T follicular helper cell (primary cell): Measurements from ENCODE around the gene IER5.
A peak's percentile ranks its signal among the peaks of the same experiment; 100 is the strongest.
"Not testable (repeated sequence)": the region's sequence is repeated elsewhere in the genome, so short reads cannot be mapped to it uniquely, and the experiment has no call there.

ENCODE experiments used
- DNase-seq: peaks from one replicate; pipeline ENCODE4 v3.0.0-alpha.2; 2020; ENCODE audit warnings: low read depth
- total RNA-seq, 2 experiments: gene quantifications; one replicate each; lab custom pipeline; 2026; lab: John Stamatoyannopoulos, UW

The IER5 gene
- total RNA-seq: 96.2 to 154 reads per million in 2 experiments

DNA sequence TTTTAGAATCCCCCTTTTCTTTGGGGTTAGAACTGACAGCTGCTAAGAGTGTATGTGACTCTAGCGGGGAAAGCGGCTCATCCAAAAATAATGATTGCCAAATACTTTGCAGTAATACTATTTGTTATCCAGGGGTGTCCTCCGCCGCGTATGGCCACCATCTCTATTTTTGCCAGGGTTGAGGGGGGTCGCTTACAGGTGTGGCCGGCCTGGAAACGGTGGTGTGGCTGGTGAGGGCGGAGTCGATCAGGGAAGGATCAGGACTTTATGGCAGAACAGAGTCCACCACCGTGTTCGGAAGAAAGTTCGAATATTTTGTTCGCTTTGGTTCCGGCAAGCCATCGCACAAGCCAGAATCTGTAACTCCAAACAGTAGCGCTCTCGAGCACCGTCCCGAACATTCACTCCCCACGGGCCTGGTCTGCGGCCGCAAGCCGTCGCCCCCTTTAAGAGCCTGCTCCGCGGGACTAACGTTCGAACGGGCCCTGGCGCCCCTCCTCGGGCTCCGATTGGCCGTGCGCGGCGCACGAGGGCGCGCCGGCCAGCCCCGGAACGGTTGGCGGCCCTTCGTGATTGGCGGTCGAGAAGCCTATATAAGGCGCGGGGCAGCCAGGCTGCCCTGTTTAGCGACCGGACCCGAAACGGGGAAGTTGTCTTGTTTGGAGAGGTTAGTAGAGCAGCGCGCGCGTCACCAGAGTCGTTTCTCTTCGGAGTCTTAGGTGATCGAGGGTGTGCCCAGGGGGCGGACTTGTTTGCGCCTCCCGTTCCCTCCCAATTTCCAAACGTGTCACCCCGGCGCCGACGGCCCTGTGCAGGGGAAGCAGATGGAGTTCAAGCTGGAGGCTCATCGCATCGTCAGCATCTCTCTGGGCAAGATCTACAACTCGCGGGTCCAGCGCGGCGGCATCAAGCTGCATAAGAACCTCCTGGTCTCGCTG lies at the start of gene IER5:
Gene IER5, plus strand, starts transcription at position 622 of the 938 bp plus-strand sequence. Its CDS starts 203 bp downstream, at position 825.
- peak; percentile 90 for DNase-seq

DNA sequence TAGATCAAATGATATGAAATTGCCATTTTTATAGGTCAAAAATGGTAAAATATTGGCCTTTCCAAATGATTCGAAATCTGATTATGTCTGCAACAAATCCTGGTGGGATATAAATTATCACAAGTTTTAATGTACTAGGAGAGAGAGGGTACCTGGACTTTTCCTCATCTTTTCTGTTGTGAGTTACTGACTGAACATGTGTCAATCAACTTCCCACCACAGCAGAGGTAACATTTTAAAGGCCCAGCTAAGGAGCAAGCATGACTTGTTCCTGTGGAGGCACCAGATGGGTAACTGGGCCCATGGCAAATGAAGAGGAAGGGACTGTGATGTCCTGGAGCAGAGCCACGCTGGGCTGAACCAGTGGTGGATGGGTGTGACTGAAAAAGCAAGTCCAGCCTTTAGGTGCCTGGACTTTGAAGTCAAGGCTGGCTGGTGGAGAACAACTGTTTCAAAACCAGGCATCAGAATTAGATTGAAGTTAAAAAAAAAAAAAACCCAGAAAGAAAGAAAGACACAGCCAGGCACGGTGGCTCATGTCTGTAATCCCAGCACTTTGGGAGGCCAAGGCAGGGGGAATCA lies 48.1 kb upstream of the IER5 start:
- DNase-seq: no peak

- no peak for DNase-seq
These were observed 45.2 kb upstream of the IER5 start for GRCh38 chr1:181043025-181043888.

GRCh38 chr1:181044449-181044966 lies 44.0 kb upstream of the IER5 start:
- no peak for DNase-seq

DNA sequence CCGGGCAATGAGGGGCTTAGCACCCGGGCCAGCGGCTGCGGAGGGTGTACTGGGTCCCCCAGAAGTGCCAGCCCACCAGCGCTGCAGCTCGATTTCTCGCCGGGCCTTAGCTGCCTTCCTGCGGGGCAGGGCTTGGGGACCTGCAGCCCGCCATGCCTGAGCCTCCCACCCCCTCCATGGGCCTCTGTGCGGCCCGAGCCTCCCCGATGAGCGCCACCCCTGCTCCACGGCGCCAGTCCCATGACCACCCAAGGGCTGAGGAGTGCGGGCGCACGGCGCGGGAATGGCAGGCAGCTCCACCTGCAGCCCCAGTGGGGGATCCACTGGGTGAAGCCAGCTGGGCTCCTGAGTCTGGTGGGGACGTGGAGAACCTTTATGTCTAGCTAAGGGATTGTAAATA lies 42.6 kb upstream of the IER5 start:
- not testable (repeated sequence) for DNase-seq

DNA sequence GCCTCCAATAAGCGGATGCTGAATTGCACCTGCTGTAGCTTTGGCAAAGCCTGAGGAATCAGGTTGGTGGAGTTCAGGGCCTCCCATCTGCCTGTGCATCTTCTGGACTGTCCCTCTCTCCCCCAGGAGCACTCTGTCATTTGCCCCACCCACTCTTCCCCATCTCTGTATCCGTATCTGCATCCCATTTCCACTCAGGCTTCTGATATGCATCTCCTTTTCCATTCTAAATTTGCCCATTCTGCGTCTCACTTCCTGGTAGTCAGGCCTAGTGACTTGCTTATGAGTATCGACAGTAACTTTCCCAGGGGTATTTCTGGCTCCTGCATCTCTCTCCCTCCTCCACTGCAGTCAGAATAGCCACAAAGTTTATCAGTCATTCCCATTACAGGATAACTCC lies 39.1 kb upstream of the IER5 start:
- DNase-seq: no peak

DNA sequence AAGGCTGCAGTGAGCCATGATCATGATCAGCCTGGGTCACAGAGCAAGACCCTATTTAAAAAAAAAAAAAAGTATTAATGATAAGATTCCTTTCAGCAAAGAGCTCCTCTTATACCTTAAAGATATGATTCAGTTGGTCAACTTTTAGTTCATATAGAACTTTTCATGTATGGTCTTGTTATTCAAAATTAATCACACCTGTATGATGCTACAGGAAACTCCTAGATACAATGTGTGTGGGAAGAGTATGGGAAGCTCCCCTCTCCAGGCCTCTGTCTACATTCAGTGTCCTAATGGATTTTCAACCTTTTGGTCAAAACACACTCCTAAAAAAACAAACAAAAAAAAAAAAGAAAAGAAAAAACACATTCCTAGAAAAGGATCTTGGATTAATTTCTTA lies 37.6 kb upstream of the IER5 start:
- no peak for DNase-seq

- no peak for DNase-seq
These were observed 31.9 kb upstream of the IER5 start for GRCh38 chr1:181056560-181056959.

DNA sequence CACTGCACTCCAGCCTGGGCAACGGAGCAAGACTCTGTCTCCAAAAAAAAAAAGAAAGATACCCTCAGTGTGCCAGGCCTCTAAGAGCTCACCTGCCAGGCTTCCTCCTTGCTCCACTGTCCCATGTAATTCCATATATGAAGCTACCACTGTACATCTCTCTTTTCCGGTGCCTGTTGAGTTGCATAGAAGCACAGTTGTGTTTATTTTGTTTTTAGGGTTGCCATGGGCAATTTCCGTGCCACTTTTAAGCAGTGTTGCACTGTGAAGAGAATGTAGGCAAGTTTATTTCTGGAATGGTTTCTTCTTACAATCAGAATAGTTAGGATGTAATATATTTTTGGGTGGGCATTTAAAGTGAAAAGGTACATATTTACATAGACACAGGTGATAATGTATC lies 31.4 kb upstream of the IER5 start:
- DNase-seq: no peak

GRCh38 chr1:181059435-181059834 lies 29.1 kb upstream of the IER5 start:
- no peak for DNase-seq

DNA sequence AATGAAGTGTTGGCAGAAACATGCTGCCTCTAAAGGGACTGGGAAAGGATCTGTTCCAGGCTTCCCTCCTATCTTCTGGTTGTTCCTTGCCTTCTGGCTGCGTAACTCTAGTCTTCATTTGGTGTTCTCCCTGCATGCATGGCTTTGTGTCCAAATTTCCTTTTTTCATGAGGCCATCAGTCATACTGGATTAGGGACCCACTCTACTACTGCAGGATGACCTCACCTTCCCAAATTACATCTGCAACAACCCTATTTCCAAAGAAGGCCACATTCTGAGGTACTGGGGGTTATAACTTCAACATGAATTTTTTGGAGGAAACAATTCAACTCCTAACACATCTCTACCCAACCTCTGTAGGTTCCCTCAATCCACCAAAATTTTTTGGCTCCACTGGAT lies 28.4 kb upstream of the IER5 start:
- no peak for DNase-seq

DNA sequence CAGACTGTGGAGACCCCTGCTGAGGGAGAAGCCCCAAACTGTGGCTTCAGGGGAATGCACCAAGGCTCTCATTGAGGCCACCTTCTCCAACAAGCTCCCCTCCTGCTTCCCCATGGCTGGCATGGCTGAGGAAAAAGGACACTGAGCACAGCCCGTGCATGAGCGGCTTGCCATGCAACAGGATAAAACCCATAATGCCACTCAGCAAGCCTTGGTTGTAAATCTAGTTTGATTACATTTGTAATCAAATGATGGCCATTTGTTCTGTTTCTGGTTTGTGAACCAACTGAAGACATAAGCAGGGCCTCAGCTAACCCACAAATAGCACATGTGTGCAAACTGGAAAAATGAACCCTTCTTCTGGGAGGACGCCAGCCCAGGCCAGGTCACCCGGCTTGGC lies 27.6 kb upstream of the IER5 start:
- not testable (repeated sequence) for DNase-seq

- no peak for DNase-seq
These were observed 27.0 kb upstream of the IER5 start for GRCh38 chr1:181061487-181061886.

DNA sequence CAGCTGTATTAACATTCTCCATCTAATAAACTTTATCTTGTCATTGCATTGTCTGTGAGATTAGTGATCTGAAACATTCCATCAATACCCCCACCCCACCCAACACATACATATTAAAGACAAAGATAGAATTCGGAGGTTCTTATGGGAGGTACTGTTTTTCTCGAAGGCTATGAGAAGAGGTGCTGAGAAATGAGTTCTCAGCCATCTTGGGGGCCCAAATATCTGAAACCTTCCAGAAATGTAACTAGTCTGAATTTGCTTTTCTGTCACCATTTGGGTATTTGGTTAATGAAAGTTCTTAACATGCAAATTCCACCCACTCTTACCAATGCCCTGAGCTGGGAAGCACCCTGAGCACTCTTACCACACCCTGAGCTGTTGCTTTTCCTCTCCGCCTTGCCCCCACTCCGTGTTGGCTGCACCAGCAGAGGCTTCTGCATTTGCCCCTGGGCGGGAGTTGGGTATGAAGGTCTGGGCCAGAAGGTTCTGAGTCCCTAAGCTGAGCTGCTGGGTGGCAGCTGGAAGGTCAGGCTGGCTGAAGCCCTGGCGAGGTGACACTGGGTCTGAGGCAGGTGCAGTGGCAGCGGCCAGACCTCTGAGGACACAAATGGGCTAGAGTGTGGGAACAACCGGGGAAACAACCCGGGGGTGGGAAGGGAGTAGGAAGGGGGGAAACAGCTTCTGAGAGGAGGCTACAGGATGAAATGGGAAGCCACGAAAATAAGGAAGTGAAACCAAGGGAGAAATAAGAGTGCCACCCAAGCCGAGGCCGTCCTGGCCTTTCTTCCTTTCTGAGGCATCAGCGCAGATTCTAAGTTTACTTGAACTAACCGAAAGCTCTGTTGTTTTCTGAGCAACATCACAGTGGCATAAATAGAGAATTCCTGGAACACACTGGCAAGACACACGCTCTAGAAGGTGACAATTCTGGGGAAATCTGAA lies 26.3 kb upstream of the IER5 start:
- DNase-seq: no peak

DNA sequence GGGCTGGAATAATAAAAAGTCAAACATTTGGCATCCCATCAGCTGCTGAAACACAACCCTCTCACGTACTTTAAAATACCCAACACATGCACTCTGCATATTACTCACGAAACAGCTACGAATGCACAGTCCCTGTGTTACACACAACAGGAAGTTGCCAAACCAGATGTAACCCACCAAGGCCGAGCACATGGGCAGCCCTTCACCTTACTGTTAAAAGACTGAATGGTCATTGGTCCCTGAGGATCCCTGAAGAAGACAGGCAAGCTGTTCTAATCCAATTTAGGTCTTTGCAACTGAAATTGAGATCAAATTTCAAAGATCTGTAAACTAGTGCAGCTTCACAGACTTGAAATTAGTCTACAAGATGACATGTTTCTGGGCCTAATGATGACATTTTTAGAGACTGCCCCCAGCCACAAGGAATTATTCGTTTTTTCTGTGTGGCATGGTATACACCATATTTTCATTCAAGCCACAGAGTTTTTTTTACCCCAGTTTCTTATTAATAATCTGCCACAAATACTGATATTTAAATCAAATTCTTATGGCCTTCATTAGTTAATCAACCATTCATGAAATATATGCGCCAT lies 25.6 kb upstream of the IER5 start:
- DNase-seq: no peak

DNA sequence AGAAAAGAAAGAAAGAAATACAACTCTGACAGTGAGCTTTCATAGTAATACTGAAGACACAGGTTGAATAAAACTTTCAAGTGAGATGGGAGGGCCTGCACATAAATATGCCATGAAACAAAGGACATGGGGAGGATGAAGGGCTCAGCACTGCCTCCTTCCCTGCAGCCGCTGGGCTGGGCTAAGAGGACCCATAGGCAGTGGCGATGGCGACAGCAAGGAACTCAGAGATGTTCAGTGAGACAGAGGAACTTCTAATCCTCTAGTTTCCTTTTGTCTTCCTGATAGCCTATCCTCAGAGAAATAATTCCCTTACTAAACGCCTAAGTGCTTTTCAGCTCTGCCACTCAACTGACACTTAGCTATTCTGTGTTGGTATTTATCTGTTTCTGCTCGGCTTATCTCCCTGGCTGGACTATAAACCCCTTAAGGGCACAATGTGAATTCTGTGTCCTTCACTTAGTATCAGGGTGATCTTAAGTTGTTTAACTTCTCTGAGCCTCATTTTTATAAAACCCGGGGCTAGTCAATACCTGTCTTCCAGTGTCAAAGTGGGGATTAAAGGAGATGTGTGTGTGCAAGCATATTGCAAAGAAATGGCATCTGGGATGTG lies 24.4 kb upstream of the IER5 start:
- no peak for DNase-seq

DNA sequence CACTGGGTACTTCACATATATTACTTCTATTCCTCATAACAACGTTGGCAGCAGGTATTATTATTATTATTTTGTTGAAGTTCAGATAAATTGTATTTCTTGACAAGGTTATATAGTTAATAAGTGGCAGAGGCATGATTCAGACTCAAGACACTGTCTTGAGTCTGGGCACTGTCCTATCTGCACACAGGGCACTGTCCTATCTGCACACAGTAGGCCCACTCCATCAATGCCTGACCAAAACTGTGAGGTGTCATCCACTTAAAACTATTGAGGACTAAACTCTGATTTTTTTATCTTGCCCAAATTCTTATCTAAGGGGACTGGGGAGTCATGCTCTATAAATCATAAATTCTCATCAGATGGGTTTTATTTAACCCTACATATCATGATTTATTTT lies 23.8 kb upstream of the IER5 start:
- no peak for DNase-seq

GRCh38 chr1:181073638-181074037 lies 14.9 kb upstream of the IER5 start:
- DNase-seq: no peak

GRCh38 chr1:181075766-181076350 lies 12.6 kb upstream of the IER5 start:
- no peak for DNase-seq

GRCh38 chr1:181076852-181077251 lies 11.6 kb upstream of the IER5 start:
- no peak for DNase-seq
